ENCODE results near the gene GREB1. TPM values are rescaled to one million over a fixed set of nuclear protein-coding genes. Genes with fewer than 3 reads are reported as not detected.

GREB1 gene
- total and polyA plus RNA-seq, 2 of the 4 experiments (the other 2 are of a cell fraction): 0.05 TPM; not detected in 1

DNA sequence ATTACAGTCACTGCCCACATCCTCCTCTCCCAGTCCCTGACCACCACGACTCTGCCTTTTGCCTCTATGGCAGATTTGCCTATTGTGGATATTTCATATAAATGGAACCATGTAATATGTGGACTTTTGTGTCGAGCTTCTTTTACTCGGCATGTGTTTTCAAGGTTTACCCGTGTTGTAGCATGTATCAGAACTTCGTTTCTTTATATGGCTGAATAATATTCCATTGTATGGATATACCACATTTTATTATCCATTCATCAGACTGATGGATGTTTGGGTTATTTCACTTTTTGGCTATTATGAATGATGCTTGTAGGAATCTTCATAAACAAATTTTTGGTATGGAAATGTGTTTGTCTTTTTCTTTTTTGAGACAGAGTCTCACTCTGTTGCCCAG, 43.7 kb upstream of the GREB1 start:
- no CpG with 5 or more reads among the region's 5 CpGs for WGBS, 2 experiments (ENCODE audit: extremely low coverage in 2 of 2, insufficient read length in 1 of 2)
- no peak overlapping the region for H2BK15ac ChIP-seq (ENCODE audit: low read depth, low read length)
- H3K14ac ChIP-seq (replicated peaks; ENCODE audit: low read depth, low read length): no peak overlapping the region
- no peak overlapping the region for H3K4me3 ChIP-seq (ENCODE audit: insufficient read depth, low read depth, low read length)
- H3K4me2 ChIP-seq (ENCODE audit: low read depth, low read length): no peak overlapping the region
- no peak overlapping the region for H3K27ac ChIP-seq (ENCODE audit: insufficient read depth, low read length)
- H3K79me1 ChIP-seq (ENCODE audit: low read depth in 1 of 2, low read length in 2 of 2): no peaks in the 10 kb centered on the region
- no peak overlapping the region for H2AFZ ChIP-seq (replicated peaks; ENCODE audit: low read length, poor library complexity)
- no peak overlapping the region for H3K56ac ChIP-seq (ENCODE audit: extremely low read depth, insufficient read depth, low read length)
- intact Hi-C loops (cut with micrococcal nuclease): no loop called here
- no peaks in the 10 kb centered on the region for H3K9me3 ChIP-seq (ENCODE audit: control insufficient read depth, insufficient read depth, low read length)
- no peak overlapping the region for H4K8ac ChIP-seq (ENCODE audit: low read depth in 2 of 2, low read length in 2 of 2)
- in situ Hi-C loops (cut with MboI; ENCODE audit: low sequenced_read_pairs): no loop called here
- H3K36me3 ChIP-seq (ENCODE audit: control insufficient read depth, insufficient read depth, low read length): no peaks in the 10 kb centered on the region
- H3K27me3 ChIP-seq (ENCODE audit: control insufficient read depth, insufficient read depth, low read length): peaks cover 54% of the 10 kb centered on the region
- no peak for TF ChIP-seq RFX5 (IDR thresholded peaks at IDR 0.05; ENCODE audit: low read depth, low read length)
- TF ChIP-seq FOS (IDR thresholded peaks at IDR 0.05; ENCODE audit: low read depth, low read length): no peak
- H2AK9ac ChIP-seq (replicated peaks; ENCODE audit: low read depth, low read length, poor library complexity): no peak overlapping the region
- H3K4me1 ChIP-seq (ENCODE audit: control insufficient read depth, insufficient read depth, low read length): no peaks in the 10 kb centered on the region
- H3K18ac ChIP-seq (ENCODE audit: low read depth, low read length): no peak overlapping the region
- POLR2A ChIA-PET (ENCODE audit: unreplicated experiment): no interaction called here
- H3K23ac ChIP-seq (ENCODE audit: low read depth, low read length): no peak overlapping the region
- no peaks in the 10 kb centered on the region for H4K20me1 ChIP-seq (ENCODE audit: insufficient read depth, low read length)
- no peak overlapping the region for H2BK5ac ChIP-seq (ENCODE audit: low read depth, low read length, poor library complexity, severe bottlenecking)
- no peak overlapping the region for H4K5ac ChIP-seq (ENCODE audit: low read depth, low read length)
- no peak overlapping the region for H2AK5ac ChIP-seq (ENCODE audit: low read depth, low read length)
- no peak for DNase-seq
- H4K91ac ChIP-seq (ENCODE audit: insufficient read depth, low read depth, low read length): no peak overlapping the region
- no TSS peak for BruUV-seq (replicated peaks)
- H3K4ac ChIP-seq (ENCODE audit: low read depth, low read length): no peak overlapping the region
- ATAC-seq (ENCODE audit: low read depth): no peak
- no peaks in the 10 kb centered on the region for H3K9me1 ChIP-seq (ENCODE audit: insufficient read depth, low read length)
- CTCF ChIA-PET: no interaction called here
- no peak overlapping the region for H2BK120ac ChIP-seq (ENCODE audit: low read depth, low read length)
- dilution Hi-C loops (cut with HindIII; ENCODE audit: low sequenced_read_pairs, unreplicated experiment): no loop called here
- no peak overlapping the region for H2BK20ac ChIP-seq (ENCODE audit: low read depth, low read length)
- H3K9ac ChIP-seq (ENCODE audit: low read depth, low read length): no peak overlapping the region

All from IMR-90 (cell line).